ENCODE measurements around the gene ABCC2. TPM values are rescaled to one million over a fixed set of nuclear protein-coding genes. Genes with fewer than 3 reads are reported as not detected.

The ABCC2 gene
- total and polyA plus RNA-seq, 11 donors: 0.08 to 0.72 (median 0.20) TPM; not detected in 1

GRCh38 chr10:99873846-99874245 is 91.4 kb downstream of the ABCC2 start:
- Histone ChIP-seq H3K36me3 (peaks cover 0 to 44% (median 31%) of the 10 kb centered on the region in 9 donors), H3K4me3 (no peak overlapping the region), H3K9me3 (no peaks in the 10 kb centered on the region), H3K27ac (no peak overlapping the region), H3K27me3 (peaks cover 0 to 10% (median 0%) of the 10 kb centered on the region in 9 donors), H3K4me1 (peaks cover 0 to 7% (median 0%) of the 10 kb centered on the region in 12 donors)
- no peak for TF ChIP-seq CTCF (IDR thresholded peaks at IDR 0.05)
- TF ChIP-seq POLR2A (IDR thresholded peaks at IDR 0.05): no peak
- 81 to 100% (median 92%) methylated on average over 4 to 5 of the region's 5 CpGs for WGBS, 4 donors
- DNase-seq (no peak), ATAC-seq (peak in 1 of 4 donors; percentile 19)
- intact Hi-C loops (cut with DNase I): no loop called here

GRCh38 chr10:99874341-99875085 is 92.1 kb downstream of the ABCC2 start:
- H3K36me3 ChIP-seq: peaks cover 0 to 51% (median 37%) of the 10 kb centered on the region in 9 donors
- ATAC-seq: peak in 2 of 4 donors; percentile 55 to 76
- peak in 1 of 5 donors; percentile 33 for DNase-seq
- H3K4me1 ChIP-seq: peaks cover 0 to 7% (median 0%) of the 10 kb centered on the region in 12 donors
- H3K27ac ChIP-seq: no peak overlapping the region
- peaks cover 0 to 6% (median 0%) of the 10 kb centered on the region in 9 donors for H3K27me3 ChIP-seq
- 62 to 71% (median 66%) methylated on average over 9 of the region's 9 CpGs for WGBS, 4 donors
- H3K4me3 ChIP-seq: no peak overlapping the region
- intact Hi-C loops (cut with DNase I): no loop called here
- TF ChIP-seq CTCF (IDR thresholded peaks at IDR 0.05): no peak
- TF ChIP-seq POLR2A (IDR thresholded peaks at IDR 0.05): no peak
- H3K9me3 ChIP-seq: no peaks in the 10 kb centered on the region

GRCh38 chr10:99875473-99875872 is 93.0 kb downstream of the ABCC2 start:
- Histone ChIP-seq H3K27me3 (no peaks in the 10 kb centered on the region), H3K4me3 (no peak overlapping the region), H3K36me3 (peaks cover 0 to 60% (median 47%) of the 10 kb centered on the region in 9 donors), H3K27ac (no peak overlapping the region), H3K4me1 (peaks cover 0 to 7% (median 0%) of the 10 kb centered on the region in 12 donors), H3K9me3 (no peaks in the 10 kb centered on the region)
- ATAC-seq (no peak), DNase-seq (no peak)
- 89 to 91% (median 90%) methylated on average over 5 of the region's 5 CpGs for WGBS, 4 donors
- intact Hi-C loops (cut with DNase I): no loop called here
- no peak for TF ChIP-seq CTCF (IDR thresholded peaks at IDR 0.05)
- no peak for TF ChIP-seq POLR2A (IDR thresholded peaks at IDR 0.05)

GRCh38 chr10:99880080-99880835 is 97.8 kb downstream of the ABCC2 start:
- Histone ChIP-seq H3K36me3 (peaks cover 0 to 100% (median 95%) of the 10 kb centered on the region in 9 donors), H3K9me3 (no peaks in the 10 kb centered on the region), H3K27ac (peak overlapping the region in 9 of 12 donors; percentile 0 to 57 (median 30)), H3K4me3 (no peak overlapping the region), H3K4me1 (peaks cover 0 to 4% (median 0%) of the 10 kb centered on the region in 12 donors), H3K27me3 (no peaks in the 10 kb centered on the region)
- intact Hi-C loops (cut with DNase I): no loop called here
- WGBS, 4 donors: 67 to 81% (median 74%) methylated on average over 19 of the region's 19 CpGs
- DNase-seq (peak; percentile 26 to 68 (median 50)), ATAC-seq (peak in 3 of 4 donors; percentile 60 to 74 (median 66))
- no peak for TF ChIP-seq POLR2A (IDR thresholded peaks at IDR 0.05)
- TF ChIP-seq CTCF (IDR thresholded peaks at IDR 0.05): no peak
